GM12874 (cell line): ENCODE results near the gene TSPAN14.

Experiments
- TF ChIP-seq, protein P1 (sequence below): IDR thresholded peaks from 2 replicates; pipeline ENCODE4 v1.5.1; 2011; ENCODE audit warnings: low read depth, mild to moderate bottlenecking, control low read depth, low read length, moderate library complexity; ENCODE audit not compliant: insufficient read depth

TSPAN14 gene, protein sequence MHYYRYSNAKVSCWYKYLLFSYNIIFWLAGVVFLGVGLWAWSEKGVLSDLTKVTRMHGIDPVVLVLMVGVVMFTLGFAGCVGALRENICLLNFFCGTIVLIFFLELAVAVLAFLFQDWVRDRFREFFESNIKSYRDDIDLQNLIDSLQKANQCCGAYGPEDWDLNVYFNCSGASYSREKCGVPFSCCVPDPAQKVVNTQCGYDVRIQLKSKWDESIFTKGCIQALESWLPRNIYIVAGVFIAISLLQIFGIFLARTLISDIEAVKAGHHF

DNA sequence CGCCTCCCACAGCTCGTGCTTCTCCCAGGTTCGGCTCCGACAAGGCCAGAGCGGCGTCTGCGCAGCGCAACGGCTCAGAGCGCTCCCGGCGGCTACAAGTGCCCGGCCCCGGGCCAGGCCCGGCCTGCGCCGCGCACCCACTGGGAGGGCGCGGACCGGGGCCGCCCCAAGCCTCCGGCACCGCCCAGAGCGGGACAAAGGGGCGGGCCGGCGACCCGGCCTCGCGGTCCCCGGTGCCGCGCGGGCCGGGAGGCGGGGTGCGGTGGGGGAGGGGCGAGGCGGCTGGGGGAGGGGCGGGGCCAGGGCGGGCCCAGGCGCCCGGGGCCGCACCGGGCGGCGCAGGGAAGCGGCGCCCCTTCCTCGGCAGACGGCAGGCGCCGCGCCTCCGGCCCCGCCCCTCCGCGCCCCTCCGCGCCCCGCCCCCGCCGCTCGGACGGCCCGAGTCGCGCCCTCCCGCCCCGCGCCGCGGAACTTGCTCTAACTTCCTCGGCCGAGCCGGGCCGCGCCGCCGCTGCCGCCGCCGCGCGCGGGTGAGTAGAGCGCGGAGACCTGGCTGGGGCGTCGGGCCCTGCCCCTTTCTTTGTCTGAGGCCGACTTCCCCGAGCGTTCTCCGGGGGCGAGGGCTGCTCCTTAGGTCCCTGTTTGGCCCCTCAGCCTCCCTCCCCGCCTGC is at the start of gene TSPAN14:
Gene TSPAN14 (plus strand): TSS at position 469 of the 671 bp plus-strand sequence. CDS start 34,924 bp downstream, outside the sequence.
- TF ChIP-seq, protein P1, sequence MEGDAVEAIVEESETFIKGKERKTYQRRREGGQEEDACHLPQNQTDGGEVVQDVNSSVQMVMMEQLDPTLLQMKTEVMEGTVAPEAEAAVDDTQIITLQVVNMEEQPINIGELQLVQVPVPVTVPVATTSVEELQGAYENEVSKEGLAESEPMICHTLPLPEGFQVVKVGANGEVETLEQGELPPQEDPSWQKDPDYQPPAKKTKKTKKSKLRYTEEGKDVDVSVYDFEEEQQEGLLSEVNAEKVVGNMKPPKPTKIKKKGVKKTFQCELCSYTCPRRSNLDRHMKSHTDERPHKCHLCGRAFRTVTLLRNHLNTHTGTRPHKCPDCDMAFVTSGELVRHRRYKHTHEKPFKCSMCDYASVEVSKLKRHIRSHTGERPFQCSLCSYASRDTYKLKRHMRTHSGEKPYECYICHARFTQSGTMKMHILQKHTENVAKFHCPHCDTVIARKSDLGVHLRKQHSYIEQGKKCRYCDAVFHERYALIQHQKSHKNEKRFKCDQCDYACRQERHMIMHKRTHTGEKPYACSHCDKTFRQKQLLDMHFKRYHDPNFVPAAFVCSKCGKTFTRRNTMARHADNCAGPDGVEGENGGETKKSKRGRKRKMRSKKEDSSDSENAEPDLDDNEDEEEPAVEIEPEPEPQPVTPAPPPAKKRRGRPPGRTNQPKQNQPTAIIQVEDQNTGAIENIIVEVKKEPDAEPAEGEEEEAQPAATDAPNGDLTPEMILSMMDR, result no peak

DNA sequence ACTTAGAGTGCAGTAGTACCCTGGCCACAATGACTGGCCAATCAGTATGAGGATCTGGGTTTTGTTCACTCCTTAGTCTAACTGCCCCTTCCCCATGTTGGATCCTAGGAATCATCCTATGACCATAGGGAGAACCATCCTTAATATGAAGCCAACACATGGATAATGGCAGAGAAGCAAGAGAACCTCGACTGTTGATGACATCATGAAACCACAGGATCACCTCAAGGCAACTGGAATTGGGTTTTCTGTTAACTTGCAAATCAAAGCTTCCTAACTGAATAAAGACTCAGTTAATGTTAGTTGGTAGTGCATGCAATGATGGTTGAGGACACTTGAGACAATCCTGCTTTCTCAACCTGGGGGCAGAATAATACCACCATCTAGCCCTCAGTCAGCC is 49.1 kb upstream of the TSPAN14 start:
- TF ChIP-seq, protein P1, result no peak

DNA sequence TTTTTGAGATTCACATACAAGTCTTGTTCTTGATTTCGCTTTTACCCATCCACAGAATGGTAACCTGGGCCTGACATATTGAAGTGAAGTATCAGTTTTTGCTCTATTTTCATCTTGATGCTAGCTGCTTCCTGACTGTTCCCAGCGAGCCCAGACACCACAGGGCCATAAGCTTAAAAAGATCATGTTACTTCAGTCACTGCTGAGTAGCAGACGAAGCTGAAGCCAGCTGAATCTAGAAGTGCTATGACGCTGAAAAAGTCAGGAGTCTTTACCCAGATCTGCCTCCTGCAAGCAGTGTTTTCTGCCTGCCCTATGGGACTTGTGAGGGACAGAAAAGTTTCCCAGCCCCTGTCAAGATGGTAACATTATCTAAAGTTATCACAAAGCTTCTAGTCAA is 48.5 kb upstream of the TSPAN14 start:
- TF ChIP-seq, protein P1, result no peak

DNA sequence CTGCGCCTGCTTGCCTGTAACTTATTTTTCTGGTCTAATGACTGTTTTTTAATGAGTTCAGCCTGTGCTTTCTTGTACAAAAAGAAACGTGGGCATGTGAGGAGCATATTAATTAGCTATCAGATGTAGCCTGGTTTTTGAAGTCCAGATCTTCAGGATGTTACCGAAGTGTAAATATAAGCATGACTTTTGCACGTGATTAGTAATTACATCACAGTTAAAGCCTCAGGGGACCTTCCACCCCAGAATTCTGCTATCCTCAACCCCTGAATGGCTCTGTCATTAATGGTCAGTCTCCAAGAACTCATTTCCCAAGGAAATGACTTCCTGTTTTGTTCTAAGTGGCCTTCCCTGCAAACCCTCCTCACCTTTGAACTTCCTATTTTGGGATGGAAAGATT is 47.9 kb upstream of the TSPAN14 start:
- TF ChIP-seq, protein P1, result no peak

DNA sequence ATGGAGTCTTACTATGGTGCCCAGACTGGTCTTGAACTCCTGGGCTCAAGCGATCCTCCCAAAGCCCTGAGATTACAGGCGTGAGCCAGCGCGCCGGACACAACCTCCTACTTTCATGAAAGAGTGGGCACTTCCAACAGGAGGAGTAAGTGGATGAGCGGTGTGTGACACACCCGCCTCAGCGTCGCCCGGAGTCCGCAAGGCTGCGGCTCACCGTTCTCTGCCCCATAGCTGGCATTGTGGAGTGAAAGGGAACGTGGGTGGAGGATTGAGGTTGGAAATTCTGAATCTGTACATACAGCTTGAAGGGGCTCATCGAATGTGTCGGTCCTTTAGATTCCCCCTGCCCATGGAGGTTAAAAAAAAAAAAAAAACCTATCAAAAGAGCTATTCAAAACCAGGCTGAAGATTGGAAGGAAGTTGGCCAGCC is 46.3 kb upstream of the TSPAN14 start:
- TF ChIP-seq, protein P1, result no peak

DNA sequence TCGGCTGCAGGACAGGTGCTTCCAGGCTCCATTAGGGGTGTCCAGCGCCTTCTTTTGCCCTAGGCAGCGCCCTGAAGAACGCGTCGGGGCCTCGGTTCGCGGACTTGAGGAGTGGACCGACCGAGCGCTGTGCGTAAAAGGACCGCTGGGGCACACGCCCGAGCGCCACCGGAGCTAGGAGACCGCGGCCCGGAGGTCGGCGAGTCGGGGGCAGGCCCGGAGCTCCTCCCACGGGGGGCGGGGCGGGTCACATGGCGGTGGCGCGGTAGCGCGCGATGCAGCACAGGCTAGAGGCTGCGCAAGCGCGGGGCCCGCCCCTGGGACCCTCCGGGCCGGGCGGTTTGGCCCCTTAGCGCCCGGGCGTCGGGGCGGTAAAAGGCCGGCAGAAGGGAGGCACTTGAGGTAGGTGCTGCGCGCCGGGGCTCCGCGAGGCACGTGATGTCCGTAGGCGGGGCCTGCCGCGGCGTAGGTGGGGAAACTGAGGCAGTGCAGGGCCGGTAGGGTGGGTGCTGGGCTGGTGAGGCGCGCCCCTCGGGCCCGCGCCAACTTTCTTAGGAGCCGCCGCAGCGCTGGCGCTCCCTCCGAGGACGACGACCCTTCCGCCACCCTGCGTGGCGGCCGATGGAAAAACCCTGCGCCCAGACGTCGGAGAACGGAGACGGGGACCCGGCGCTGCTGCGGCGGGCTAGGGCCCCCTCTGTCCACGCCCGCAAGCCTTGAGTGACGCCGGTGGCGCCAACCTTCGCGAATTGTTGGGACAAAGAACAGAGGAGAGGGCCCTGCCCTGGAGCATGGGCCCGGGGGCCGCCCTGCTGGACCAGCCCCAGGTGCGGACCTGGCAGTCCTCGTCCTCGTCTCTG is 45.6 kb upstream of the TSPAN14 start, which contains the start of gene PRXL2A:
Gene PRXL2A (plus strand): TSS at position 310 of the 860 bp plus-strand sequence. CDS start 11,917 bp downstream, outside the sequence.
- TF ChIP-seq, protein P1, result no peak

DNA sequence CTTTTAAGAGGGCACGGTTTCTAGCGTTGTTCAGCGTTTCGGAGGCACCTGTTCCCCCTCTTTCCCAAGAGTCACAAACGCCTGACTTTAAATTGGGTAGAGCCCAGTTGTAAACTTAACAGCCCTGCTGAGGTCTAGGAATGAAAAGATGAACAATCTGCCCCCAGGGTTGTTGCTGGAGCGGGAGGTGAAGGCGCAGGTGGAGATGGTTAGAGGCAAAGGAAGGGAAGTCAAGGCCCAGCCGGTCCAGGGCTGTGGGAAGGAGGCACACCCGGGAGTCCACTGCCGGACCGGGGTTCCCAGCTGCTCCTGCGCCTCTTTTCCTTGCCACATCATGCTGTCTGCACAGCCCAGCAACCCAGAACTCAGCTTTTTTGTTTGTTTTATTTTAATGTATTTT is 45.0 kb upstream of the TSPAN14 start:
- TF ChIP-seq, protein P1, result no peak
